HG03066 (cell line): ENCODE measurements around the gene ERO1B.
A peak's percentile ranks its signal among the peaks of the same experiment; 100 is the strongest.
"Not testable (repeated sequence)": the region's sequence is repeated elsewhere in the genome, so short reads cannot be mapped to it uniquely, and the experiment has no call there.

ENCODE experiments used
- ATAC-seq: cut with Tn5 transposase; IDR thresholded peaks from one replicate; pipeline ENCODE4 v1.9.1; 2021; ENCODE audit warnings: low read depth; ENCODE audit not compliant: unreplicated experiment

The ERO1B gene

DNA sequence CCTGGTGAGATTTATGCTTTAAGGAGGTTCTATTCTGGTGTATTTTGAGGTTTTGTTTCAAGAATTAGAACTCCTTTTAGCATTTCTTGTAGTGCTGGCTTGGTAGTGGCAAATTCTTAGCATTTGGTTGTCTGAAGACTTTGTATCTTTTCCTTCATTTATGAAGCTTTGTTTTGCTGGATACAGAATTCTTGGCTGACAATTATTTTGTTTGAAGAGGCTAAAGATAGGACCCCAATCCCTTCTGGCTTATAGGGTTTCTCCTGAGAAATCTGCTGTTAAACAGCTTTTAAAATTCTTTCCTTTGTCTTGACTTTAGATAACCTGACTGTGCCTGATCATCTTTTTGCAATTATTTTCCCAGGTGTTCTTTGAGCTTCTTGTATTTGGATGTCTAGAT lies 80.8 kb downstream of the ERO1B start:
- no peak for ATAC-seq

DNA sequence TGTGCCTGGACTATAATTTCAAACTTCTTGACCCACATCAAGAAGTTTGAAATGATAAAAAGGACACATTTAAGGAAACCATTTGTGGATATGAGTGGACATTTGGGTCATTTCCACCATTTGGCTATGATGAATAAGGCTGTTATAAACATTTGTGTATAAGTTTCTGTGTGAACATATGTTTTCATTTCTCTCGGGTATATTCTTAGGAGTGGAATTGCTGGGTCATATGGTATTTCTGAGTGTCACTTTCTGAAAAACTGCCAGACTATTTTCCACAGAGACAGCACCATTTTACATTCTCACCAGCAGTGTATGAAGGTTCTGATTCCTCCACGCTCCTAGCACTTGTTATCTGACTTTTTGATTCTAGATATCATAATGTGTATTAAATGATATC lies 88.6 kb downstream of the ERO1B start:
- ATAC-seq, result no peak

DNA sequence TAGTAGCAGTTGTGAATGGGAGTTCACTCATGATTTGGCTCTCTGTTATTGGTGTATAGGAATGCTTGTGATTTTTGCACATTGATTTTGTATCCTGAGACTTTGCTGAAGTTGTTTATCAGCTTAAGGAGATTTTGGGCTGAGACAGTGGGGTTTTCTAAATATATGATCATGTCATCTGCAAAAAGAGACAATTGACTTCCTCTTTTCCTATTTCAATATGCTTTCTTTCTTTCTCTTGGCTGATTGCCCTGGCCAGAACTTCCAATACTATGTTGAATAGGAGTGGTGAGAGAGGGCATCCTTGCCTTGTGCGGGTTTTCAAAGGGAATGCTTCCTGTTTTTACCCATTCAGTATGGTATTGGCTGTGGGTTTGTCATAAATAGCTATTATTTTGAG lies 93.7 kb downstream of the ERO1B start:
- not testable (repeated sequence) for ATAC-seq

DNA sequence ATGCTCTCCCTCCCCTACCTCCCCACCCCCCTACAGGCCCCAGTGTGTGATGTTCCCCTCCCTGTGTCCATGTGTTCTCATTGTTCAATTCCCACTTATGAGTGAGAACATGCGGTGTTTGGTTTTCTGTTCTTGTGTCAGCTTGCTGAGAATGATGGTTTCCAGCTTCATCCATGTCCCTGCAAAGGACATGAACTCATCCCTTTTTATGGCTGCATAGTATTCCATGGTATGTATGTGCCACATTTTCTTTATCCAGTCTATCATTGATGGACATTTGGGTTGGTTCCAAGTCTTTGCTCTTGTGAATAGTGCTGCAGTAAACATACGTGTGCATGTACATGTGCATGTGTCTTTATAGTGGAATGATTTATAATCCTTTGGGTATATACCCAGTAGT lies 95.3 kb downstream of the ERO1B start:
- ATAC-seq, result not testable (repeated sequence)

DNA sequence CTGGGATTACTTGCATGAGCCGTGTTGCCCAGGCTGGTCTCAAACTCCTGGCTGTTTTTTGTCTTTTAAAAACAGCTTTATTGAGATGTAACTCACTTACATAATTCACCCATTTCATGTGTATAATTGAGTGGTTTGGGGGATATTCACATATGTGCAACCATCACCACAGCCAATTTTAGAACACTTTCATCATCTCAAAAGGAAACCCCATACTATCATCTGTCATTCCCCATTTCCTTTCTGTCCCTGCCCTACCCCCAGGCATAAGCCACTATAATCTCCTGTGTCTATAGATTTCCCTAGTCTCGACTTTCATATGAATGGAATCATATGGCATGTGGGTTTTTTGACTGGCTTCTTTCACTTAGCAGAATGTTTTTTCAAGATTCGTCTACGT lies 96.1 kb downstream of the ERO1B start:
- ATAC-seq, result no peak

DNA sequence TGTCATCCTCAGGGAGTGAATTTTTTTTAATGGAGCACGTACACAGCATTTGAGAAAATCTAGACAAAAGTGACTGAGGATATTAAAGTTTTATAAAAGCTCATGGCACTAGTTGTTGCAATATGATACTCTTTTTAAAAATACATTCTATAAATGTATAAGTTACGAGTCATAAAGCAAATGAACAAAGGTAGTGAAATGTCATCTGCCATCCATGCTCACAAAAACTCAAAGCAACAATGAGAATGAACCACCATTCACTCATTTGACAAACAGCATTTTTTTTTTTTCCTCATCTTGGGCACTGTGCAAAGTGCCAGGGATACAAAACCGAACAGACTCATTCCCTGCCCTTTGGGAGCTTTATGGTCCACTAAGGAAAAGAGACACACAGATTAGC lies 100.7 kb downstream of the ERO1B start:
- no peak for ATAC-seq

DNA sequence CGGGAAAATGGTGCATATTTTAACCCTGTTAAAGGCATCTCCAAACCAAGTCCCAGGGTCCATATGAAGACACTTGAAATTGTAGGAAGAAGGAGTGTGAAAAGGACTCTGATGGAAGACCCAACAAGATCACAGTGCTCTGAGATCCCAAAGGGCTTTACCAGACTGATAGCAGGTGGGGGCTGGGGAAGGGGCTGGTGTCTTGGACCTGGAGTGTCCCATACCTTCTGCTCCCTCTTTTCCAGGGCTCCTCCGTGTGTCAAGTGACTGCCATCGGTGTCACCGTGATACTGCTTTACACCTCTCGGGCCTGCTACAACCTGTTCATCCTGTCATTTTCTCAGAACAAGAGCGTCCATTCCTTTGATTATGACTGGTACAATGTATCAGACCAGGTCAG lies 102.1 kb downstream of the ERO1B start:
- ATAC-seq, result no peak

DNA sequence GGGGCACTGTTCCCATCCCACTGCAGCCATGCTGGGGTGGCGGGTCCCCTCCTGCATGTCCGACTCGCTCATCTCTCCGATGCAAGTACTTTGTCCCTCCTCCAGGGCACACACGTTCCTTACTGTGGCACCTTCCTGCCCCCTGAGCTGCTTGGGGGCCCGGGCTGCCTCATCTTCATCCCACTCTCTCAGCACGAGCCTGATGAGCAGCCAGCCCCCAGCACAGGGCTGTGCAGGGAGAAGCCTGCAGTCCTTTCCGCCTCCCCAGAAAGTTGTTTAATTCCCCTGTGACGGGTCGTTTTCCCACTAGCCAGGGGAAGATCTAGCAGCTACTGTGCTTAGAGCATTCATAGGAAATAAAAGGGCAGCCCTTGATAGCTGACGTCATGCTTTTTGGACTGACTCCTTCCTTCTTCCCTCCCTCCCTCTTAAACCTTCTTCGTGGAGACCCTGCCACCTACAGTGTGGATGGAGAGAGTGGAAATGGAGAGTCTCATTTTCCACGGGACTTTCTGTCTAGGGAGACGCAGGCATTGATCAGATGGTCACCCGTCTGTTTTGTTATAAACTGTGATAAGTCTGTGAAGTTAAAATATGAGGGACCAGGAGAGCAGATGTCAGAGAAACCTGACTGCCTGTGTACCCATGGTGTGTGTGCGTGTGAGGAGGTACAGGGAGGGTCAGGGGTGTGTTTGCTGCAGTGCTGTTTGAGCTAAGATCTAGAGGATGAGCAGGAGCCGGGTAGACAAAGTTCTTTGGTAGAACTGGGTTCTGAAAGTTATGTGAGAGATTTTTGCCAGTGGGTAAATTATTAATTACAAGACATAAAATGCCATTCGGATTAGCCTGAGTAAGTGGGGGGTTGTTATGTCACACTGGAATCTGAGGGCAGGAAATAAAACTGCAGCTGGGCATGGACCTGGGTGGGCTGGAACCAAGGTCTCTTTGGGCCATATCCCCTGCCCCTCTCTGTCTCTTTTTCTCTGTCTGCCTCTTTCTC lies 105.1 kb downstream of the ERO1B start:
- no peak for ATAC-seq

DNA sequence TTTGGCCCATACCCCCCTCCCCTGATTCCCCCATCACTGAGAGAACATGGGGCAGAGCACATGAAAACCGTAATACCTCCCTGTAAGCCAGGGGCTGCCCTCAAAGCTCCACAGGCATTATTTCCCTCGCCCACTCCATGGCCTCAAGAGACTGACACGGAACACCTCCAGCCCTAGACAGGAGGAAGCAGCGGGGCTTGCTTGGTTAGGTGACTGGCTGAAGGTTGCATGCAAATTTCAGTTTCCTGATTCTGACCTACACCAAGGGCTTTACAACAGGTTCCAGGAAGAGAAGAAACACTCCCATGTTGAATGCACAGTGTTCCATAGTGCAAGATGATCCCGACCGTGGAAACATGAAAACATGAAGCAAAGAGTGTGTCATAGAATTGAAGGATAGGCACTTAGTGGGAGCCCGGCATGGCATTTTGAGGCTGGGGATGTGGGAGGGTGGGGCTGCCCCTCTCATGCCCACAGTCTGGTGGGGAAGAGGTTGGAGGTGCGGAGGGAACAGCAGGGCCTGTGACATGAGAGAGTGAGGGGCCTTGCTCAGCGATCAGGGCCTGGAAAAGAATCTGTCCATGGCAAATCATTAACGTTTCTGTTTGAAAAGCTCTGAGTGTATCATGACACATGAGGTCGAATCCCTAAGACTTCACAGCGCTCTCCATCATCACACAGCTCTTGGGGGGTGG lies 106.0 kb downstream of the ERO1B start:
- peak; percentile 72 for ATAC-seq

DNA sequence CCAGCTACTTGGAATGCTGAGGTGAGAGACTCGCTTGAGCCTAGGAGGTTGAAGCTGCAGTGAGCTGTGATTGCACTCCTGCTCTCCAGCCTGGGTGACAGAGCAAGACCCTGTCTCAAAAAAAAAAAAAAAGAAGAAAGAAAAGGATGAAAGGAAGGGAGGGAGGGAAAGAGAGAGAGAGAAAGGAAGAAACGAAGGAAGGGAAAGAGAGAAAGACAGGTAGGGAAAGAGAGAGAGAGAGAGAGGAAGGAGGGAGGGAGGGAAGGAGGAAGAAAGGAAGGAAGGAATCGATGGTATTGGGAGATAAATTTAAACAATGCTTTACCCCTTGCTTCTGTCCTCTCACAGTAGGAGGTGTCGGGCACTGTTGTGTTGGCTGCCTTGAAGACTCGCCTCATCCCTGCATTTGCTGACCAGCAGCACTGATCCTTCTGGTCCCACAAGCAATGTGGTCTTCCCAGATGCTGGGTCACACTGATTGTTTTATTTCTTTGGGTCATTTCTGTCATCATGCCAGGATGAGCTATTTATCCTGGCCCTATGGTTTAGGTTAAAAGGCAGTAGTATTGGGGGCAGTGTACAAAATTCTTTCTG lies 108.5 kb downstream of the ERO1B start:
- no peak for ATAC-seq

DNA sequence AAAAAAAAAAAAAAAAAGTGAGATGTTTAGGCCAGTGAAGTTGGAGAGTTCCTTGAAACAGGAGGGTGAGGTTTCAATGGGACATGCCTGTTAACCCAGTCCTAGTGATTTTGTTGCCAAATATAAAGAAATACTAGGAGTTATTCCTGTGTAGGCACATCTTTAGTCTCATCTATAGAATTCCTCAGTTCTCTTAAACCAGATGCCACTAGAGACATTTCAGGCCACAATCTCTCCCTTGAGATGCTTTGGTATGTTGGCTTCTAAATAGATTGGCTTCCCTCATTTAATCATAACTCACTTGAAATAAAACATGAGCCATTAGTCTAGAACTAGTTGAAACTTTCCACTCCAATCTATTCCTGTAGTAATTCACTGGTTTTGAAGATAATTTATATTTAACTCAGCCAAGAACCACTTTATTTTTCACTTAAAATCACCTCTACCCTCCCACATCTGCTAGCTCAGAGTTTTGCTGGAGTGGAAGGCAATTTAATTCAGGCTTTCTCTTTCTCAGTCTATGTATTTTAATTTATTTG lies 109.6 kb downstream of the ERO1B start:
- no peak for ATAC-seq

DNA sequence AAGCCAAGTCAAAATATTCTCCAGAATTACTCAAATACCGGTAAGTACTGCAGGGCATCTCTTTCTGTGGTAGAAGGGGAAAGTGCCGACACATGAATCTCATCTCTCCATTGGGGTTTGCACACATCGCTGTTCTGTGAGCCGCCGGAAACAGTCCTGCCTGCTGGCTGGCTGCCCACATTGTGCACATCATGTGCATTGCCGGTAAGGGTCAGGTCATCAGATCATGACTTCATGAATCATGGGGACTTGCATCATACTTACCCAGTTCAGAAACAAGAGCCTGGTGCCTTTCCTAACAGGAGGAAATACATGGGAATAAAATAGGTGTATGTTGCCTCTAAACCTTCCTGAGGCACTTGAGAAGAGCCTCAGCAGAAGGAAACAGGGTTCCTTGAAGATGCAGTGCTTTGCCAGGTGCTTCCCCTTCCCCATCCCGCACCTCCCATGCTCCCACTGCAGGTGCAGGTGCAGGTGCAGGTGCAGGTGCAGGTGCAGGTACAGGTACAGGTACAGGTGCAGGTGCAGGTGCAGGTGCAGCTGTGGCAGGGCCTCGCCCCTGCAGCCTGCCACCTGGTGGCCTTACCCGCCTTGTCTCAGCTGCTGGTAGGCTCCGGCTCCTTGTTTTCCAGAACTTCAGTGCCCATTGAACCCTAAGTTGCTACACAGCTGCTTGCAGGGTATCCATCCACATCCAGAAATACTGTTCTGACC lies 112.9 kb downstream of the ERO1B start:
- ATAC-seq, result no peak

DNA sequence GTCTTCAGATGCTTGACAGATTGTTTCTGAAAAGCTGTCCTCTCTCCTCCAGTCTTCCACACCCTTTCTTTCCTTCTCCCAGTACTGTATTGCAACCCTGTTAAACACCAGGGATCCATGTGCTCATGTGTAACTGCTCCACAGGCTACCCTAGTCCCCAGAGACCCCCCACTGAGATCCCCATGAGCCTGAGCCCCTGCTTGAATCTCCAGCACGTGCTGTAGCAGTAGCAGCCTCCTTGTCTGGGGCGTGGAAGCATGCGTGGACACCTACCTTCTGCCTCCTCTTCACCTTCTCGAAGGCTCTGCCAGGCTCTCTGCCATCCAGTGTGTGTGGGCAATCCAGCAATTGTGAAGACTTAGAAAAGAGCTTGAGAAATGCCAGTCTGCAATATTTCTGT lies 114.2 kb downstream of the ERO1B start:
- ATAC-seq, result no peak

DNA sequence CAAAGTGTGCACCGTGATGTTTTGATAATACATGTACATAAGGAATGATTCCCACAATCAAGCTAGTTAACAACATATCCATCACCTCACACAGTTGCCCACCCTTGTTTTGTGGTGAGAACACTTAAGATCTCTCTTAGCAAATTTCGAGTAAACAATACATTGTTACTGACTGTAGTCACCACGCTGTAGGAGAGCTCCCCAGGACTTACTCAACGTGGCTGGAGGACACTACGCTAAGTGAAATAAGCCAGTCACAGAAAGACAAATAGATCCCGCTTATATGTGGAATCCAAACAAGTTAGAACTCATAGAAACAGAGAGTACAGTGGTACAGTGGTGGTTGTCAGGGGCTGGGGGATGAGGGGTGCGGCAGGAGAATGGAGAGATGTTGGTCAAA lies 114.6 kb downstream of the ERO1B start:
- ATAC-seq, result no peak

DNA sequence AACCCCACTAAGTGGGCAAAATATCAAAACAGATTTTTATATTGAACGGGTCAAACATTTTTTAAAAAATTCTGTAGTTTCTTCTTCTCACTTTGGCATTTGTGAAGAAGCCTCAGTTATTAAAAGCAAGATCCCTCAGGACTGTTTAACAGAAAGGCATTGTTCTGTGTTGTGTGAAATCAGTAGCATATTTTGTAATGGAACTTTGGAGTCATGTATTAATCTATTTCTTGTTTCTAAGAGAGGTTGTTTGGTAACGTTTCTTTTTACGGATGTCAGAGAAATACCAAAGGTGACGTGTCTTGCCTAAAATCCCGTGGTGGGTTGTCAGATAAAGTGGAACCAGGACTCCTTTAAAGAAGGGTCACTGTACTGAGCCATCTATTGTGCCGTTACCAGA lies 115.7 kb downstream of the ERO1B start:
- no peak for ATAC-seq
